HG02840 (cell line): Measurements from ENCODE around the gene TMEM88.

Source experiments
- ATAC-seq: cut with Tn5 transposase; IDR thresholded peaks from one replicate; pipeline ENCODE4 v1.9.1; 2021; ENCODE audit warnings: mild to moderate bottlenecking, moderate library complexity, moderate number of reproducible peaks; ENCODE audit not compliant: unreplicated experiment, low FRiP score

The TMEM88 gene

GRCh38 chr17:7832431-7832830, 22.4 kb upstream of the TMEM88 start:
- no peak for ATAC-seq

- no peak for ATAC-seq
Measured at GRCh38 chr17:7833011-7833794, 21.7 kb upstream of the TMEM88 start.

- peak; percentile 40 for ATAC-seq
Measured at GRCh38 chr17:7833795-7834541, 20.9 kb upstream of the TMEM88 start, which contains the start of gene KDM6B. Gene KDM6B, plus strand, starts transcription at chr17:7834217. Its CDS starts 11,338 bp downstream, at chr17:7845555.

- no peak for ATAC-seq
Measured at GRCh38 chr17:7834542-7834956, 20.3 kb upstream of the TMEM88 start.

- peak; percentile 53 for ATAC-seq
Measured at GRCh38 chr17:7834957-7835813, 19.7 kb upstream of the TMEM88 start.

- ATAC-seq, result no peak
Measured at GRCh38 chr17:7835814-7836595, 18.9 kb upstream of the TMEM88 start.

GRCh38 chr17:7836596-7837407, 18.1 kb upstream of the TMEM88 start:
- no peak for ATAC-seq

- no peak for ATAC-seq
Measured at GRCh38 chr17:7837408-7838088, 17.3 kb upstream of the TMEM88 start.

GRCh38 chr17:7838090-7839075, 16.5 kb upstream of the TMEM88 start:
- ATAC-seq, result no peak

GRCh38 chr17:7839190-7839875, 15.5 kb upstream of the TMEM88 start:
- no peak for ATAC-seq

GRCh38 chr17:7839876-7840261, 15.0 kb upstream of the TMEM88 start:
- ATAC-seq, result no peak

GRCh38 chr17:7840441-7840840, 14.4 kb upstream of the TMEM88 start:
- no peak for ATAC-seq

- ATAC-seq, result no peak
Measured at GRCh38 chr17:7840875-7841274, 14.0 kb upstream of the TMEM88 start.

GRCh38 chr17:7841396-7841914, 13.4 kb upstream of the TMEM88 start:
- ATAC-seq, result peak; percentile 2

- peak; percentile 27 for ATAC-seq
Measured at GRCh38 chr17:7841915-7842379, 12.9 kb upstream of the TMEM88 start.
